ENCODE data around the gene PHLDB3.

Gene PHLDB3

DNA sequence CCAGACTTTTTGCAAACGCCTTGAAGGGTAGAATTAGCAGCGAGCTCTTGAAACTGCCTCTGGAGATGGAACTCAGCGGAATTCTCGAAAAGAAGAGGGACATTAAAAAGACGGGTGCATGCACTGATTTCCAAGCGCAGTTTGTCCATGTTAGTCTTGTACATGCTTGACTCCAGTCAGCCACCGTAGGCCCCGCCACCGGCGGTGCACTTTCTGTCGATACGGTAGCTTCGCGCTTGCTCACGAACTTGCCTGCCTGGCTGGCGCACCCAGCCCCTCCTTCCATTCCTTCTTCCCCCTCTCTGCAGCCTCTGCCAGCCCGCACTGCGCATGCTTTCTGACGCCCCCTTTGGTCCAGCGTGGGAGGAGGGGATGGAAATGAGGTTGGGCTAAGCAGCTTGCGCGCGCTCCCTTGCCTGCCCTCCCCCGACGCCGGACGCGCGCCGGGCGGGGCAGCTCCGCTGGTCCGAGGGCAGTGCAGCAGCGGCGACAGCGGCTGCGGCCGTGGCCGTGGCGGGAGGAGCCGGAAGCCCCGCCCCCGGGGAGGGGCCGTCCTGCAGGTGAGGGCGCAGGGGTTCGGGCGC is 28.5 kb upstream of the PHLDB3 start, which contains the start of gene ZNF575:
Gene ZNF575, plus strand, starts transcription at position 227 of the 584 bp plus-strand sequence. CDS start 1,235 bp downstream, outside the sequence.
- H3K4me1 ChIP-seq (ENCODE audit: control insufficient read depth, low read length), result peaks cover 25% of the 10 kb centered on the region
- H3F3A ChIP-seq (ENCODE audit: control insufficient read depth, insufficient read depth), result peaks cover 14% of the 10 kb centered on the region
- no peaks in the 10 kb centered on the region for H3K79me2 ChIP-seq (ENCODE audit: control insufficient read depth, low read length)
- no peaks in the 10 kb centered on the region for H3K27me3 ChIP-seq (ENCODE audit: control insufficient read depth, low read length)
- peak within 1 kb of the TSS; percentile 94 for H3K4me2 ChIP-seq (ENCODE audit: low read length)
- no peaks in the 10 kb centered on the region for H4K20me1 ChIP-seq (ENCODE audit: control insufficient read depth, insufficient read depth, low read depth, low read length)
- H3K4me3 ChIP-seq (ENCODE audit: low read length), result peak within 1 kb of the TSS; percentile 83
- H3K9me3 ChIP-seq (ENCODE audit: control insufficient read depth, insufficient read depth, low read length), result no peaks in the 10 kb centered on the region
- H3K27ac ChIP-seq (ENCODE audit: low read depth, low read length), result peak within 1 kb of the TSS; percentile 79
- no peaks in the 10 kb centered on the region for H3K9me2 ChIP-seq (replicated peaks; ENCODE audit: control insufficient read depth, low read length)
- no peaks in the 10 kb centered on the region for H3K36me3 ChIP-seq (ENCODE audit: control insufficient read depth, low read length)
- no peak for TF ChIP-seq EZH2phosphoT487 (IDR thresholded peaks at IDR 0.05; ENCODE audit: borderline replicate concordance, low read length)
- TF ChIP-seq, protein P1, sequence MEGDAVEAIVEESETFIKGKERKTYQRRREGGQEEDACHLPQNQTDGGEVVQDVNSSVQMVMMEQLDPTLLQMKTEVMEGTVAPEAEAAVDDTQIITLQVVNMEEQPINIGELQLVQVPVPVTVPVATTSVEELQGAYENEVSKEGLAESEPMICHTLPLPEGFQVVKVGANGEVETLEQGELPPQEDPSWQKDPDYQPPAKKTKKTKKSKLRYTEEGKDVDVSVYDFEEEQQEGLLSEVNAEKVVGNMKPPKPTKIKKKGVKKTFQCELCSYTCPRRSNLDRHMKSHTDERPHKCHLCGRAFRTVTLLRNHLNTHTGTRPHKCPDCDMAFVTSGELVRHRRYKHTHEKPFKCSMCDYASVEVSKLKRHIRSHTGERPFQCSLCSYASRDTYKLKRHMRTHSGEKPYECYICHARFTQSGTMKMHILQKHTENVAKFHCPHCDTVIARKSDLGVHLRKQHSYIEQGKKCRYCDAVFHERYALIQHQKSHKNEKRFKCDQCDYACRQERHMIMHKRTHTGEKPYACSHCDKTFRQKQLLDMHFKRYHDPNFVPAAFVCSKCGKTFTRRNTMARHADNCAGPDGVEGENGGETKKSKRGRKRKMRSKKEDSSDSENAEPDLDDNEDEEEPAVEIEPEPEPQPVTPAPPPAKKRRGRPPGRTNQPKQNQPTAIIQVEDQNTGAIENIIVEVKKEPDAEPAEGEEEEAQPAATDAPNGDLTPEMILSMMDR (IDR thresholded peaks at IDR 0.05; ENCODE audit: low read depth, low read length, poor library complexity, severe bottlenecking), result no peak

DNA sequence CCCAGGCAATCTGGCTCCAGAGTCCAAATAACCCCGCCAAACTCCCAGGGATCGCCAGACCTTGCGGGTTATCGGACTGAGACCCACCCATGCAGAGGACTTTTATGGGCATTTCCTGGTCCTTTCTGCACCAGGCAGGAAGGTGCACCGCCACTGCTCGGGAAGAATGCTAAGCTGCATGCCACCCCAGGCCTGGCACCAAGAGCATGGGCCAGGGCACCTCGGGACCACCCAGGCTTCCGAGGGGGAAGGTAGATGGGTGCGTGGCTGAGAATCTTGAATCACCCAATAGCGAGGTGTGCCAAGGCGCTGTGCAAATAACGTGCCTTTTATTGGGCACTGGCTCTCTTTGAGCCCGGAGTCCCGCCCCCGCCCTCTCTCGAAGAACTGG is 28.0 kb upstream of the PHLDB3 start:
- Histone ChIP-seq H3K4me1 (ENCODE audit: control insufficient read depth, low read length) (peaks cover 29% of the 10 kb centered on the region), H3K79me2 (ENCODE audit: control insufficient read depth, low read length) (no peaks in the 10 kb centered on the region), H3K4me2 (ENCODE audit: low read length) (peak overlapping the region; percentile 94), H3K9me3 (ENCODE audit: control insufficient read depth, insufficient read depth, low read length) (no peaks in the 10 kb centered on the region), H3K27ac (ENCODE audit: low read depth, low read length) (peak overlapping the region; percentile 79), H4K20me1 (ENCODE audit: control insufficient read depth, insufficient read depth, low read depth, low read length) (no peaks in the 10 kb centered on the region), H3K9me2 (replicated peaks; ENCODE audit: control insufficient read depth, low read length) (no peaks in the 10 kb centered on the region), H3K36me3 (ENCODE audit: control insufficient read depth, low read length) (no peaks in the 10 kb centered on the region), H3F3A (ENCODE audit: control insufficient read depth, insufficient read depth) (peaks cover 16% of the 10 kb centered on the region), H3K27me3 (ENCODE audit: control insufficient read depth, low read length) (no peaks in the 10 kb centered on the region), H3K4me3 (ENCODE audit: low read length) (peak overlapping the region; percentile 83)
- TF ChIP-seq, protein P1 (IDR thresholded peaks at IDR 0.05; ENCODE audit: low read depth, low read length, poor library complexity, severe bottlenecking), result no peak
- TF ChIP-seq EZH2phosphoT487 (IDR thresholded peaks at IDR 0.05; ENCODE audit: borderline replicate concordance, low read length), result no peak

DNA sequence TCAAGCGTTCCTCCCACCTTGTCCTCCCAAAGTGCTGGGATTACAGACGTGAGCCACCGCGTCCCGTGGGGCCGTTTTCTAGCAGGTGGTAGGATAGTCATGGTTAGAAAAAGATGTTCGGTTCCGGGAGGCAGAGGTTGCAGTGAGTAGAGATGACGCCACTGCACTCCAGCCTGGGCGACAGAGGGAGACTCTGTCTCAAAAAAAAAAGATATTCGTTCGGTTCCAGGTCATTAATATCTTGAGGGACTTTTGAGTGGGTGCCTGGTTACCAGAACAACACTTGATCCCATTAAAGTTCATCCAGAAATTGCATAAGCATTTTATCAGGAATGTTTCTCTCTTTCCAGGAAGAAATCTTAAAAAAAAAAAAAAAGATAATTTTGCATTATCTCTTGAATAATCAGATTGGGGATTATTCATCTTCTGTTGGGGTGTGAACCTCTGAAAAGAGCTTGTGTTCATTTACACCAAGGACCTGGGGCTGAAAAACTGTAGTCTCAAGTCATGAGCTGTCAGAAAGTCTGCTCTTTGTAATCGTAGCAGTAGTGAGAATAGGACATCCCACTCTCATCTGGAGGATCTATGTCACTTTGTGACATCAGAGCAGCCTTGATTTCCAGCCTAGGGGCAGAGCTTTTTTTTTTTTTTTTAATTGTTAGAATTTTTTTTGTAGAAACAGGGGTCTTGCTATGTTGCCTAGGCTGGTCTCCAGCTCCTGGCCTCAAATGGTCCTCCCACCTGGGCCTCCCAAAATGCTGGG is 23.5 kb upstream of the PHLDB3 start:
- Histone ChIP-seq H4K20me1 (ENCODE audit: control insufficient read depth, insufficient read depth, low read depth, low read length) (no peaks in the 10 kb centered on the region), H3K36me3 (ENCODE audit: control insufficient read depth, low read length) (no peaks in the 10 kb centered on the region), H3K4me3 (ENCODE audit: low read length) (peak overlapping the region; percentile 42), H3K27me3 (ENCODE audit: control insufficient read depth, low read length) (peaks cover 19% of the 10 kb centered on the region), H3K9me3 (ENCODE audit: control insufficient read depth, insufficient read depth, low read length) (no peaks in the 10 kb centered on the region), H3K4me2 (ENCODE audit: low read length) (peak overlapping the region; percentile 88), H3K4me1 (ENCODE audit: control insufficient read depth, low read length) (peaks cover 43% of the 10 kb centered on the region), H3K9me2 (replicated peaks; ENCODE audit: control insufficient read depth, low read length) (no peaks in the 10 kb centered on the region), H3K79me2 (ENCODE audit: control insufficient read depth, low read length) (no peaks in the 10 kb centered on the region), H3F3A (ENCODE audit: control insufficient read depth, insufficient read depth) (peaks cover 13% of the 10 kb centered on the region; the same call in 1 of the 2 replicates), H3K27ac (ENCODE audit: low read depth, low read length) (no peak overlapping the region)
- TF ChIP-seq, protein P1 (IDR thresholded peaks at IDR 0.05; ENCODE audit: low read depth, low read length, poor library complexity, severe bottlenecking), result no peak
- TF ChIP-seq EZH2phosphoT487 (IDR thresholded peaks at IDR 0.05; ENCODE audit: borderline replicate concordance, low read length), result no peak

All from DOHH2 (cell line).